Gastrocnemius medialis (tissue), 4 donors: ENCODE results near the gene CCDC158.

Experiments used
- POLR2A ChIP-seq, 2 donors: fragments of 450-650 bp; IDR thresholded peaks; one replicate each; pipeline ENCODE4 v1.6.1; 2017; ENCODE audit warnings: antibody characterized with exemption in 2 of 2, mild to moderate bottlenecking in 2 of 2, moderate library complexity in 2 of 2
- TF ChIP-seq, protein P1 (sequence below), 5 experiments: fragments of 450-650 bp in 3 of 5; fragments of 200-600 bp in 2 of 5; sonication (generic) in 2 of 5; IDR thresholded peaks in 4 of 5; conservative IDR thresholded peaks in 1 of 5; 1 replicate in 4 of 5; 2 replicates in 1 of 5; pipeline ENCODE4 v1.5.1; 2016 to 2019; ENCODE audit warnings: antibody characterized with exemption in 5 of 5, mild to moderate bottlenecking in 3 of 5, moderate library complexity in 3 of 5

DNA sequence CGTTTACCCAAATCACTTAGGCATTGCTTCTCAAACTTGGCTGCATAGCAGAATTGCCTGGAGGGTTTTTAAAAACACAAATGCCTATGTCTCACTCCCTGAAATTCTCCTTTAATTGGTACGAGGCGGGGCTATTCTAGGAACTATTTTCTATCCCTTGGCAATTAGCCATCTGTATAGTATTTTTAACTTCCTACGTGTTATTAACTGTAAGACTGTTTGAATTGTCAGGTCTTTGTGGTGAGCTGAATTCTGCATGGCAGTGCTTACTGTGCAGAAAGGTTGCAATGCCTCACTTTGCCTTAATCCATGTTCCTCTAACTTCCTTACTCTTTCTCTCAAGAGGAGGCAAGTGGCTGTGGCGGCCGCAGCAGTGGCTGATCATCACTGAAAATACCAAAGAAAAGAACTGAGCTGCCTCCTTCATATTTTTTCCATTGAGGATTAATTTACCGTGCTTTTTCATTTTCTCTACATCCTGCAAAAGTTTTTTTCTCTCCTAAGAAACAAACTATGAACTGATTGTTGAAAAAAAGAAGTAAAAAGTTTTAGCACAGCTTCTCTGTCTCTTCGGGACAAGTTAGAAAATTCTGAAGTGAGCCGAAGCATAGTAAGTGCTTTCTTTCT is 14.1 kb upstream of the CCDC158 start, which contains the start of gene SHROOM3:
- TF ChIP-seq, protein P1, sequence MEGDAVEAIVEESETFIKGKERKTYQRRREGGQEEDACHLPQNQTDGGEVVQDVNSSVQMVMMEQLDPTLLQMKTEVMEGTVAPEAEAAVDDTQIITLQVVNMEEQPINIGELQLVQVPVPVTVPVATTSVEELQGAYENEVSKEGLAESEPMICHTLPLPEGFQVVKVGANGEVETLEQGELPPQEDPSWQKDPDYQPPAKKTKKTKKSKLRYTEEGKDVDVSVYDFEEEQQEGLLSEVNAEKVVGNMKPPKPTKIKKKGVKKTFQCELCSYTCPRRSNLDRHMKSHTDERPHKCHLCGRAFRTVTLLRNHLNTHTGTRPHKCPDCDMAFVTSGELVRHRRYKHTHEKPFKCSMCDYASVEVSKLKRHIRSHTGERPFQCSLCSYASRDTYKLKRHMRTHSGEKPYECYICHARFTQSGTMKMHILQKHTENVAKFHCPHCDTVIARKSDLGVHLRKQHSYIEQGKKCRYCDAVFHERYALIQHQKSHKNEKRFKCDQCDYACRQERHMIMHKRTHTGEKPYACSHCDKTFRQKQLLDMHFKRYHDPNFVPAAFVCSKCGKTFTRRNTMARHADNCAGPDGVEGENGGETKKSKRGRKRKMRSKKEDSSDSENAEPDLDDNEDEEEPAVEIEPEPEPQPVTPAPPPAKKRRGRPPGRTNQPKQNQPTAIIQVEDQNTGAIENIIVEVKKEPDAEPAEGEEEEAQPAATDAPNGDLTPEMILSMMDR (IDR thresholded peaks at IDR 0.05 in 4 of 5, conservative IDR thresholded peaks at IDR 0.05 in 1 of 5), result no peak
- no peak for TF ChIP-seq POLR2A (IDR thresholded peaks at IDR 0.05)
